Testis (tissue), 3 donors: ENCODE results near the gene CEACAM6. TPM values are rescaled to one million over a fixed set of nuclear protein-coding genes. Genes with fewer than 3 reads are reported as not detected.

ENCODE experiments used
- DNase-seq: peaks from one replicate; pipeline ENCODE4 v3.0.0-alpha.2; 2019
- H3K27ac ChIP-seq, 2 donors: fragments of 200-600 bp; sonication (generic); one replicate each; pipeline ENCODE4 v1.5.1; 2019
- H3K27me3 ChIP-seq: fragments of 200-600 bp; sonication (generic); one replicate; pipeline ENCODE4 v1.5.1; 2019
- H3K36me3 ChIP-seq: fragments of 200-600 bp; sonication (generic); one replicate; pipeline ENCODE4 v1.5.1; 2017; ENCODE audit warnings: low read depth; ENCODE audit errors: missing control alignments
- H3K4me1 ChIP-seq: fragments of 200-600 bp; sonication (generic); one replicate; pipeline ENCODE4 v1.5.1; 2019
- H3K4me3 ChIP-seq, 2 donors: fragments of 200-600 bp; sonication (generic); one replicate each; pipeline ENCODE4 v1.5.1; 2017 to 2019
- H3K9me3 ChIP-seq: fragments of 200-600 bp; sonication (generic); one replicate; pipeline ENCODE4 v1.5.1; 2017
- CTCF ChIP-seq, 3 experiments: fragments of 450-650 bp in 2 of 3; fragments of 200-600 bp in 1 of 3; sonication (generic) in 1 of 3; IDR thresholded peaks; one replicate each; pipeline ENCODE4 v1.5.1; 2016 to 2019; ENCODE audit warnings: antibody characterized with exemption in 3 of 3, mild to moderate bottlenecking in 2 of 3, moderate library complexity in 1 of 3
- POLR2A ChIP-seq: fragments of 450-650 bp; IDR thresholded peaks from one replicate; pipeline ENCODE4 v1.6.1; 2017; ENCODE audit warnings: antibody characterized with exemption, mild to moderate bottlenecking, moderate library complexity
- WGBS, 2 donors: methylation state at CpG; one replicate each; pipeline ENCODE4 v1.1.5; 2018; 5-methylcytosine and 5-hydroxymethylcytosine counted together
- intact Hi-C: fragments of 100-400 bp; cut with DNase I; formaldehyde crosslinking; loops from one replicate; pipeline ENCODE4 v1.15.1; 2023; ENCODE audit warnings: low total_unique reads
- polyA plus RNA-seq: library from polyadenylated mRNA; stranded (reverse); fragments of 350-450 nt; fragmentation: Illumina TruSeq; extraction: RNeasy Lipid Tissue Mini Kit (QIAGEN cat#74804); gene quantifications from one replicate; pipeline ENCODE4 v1.2.3, GENCODE V29; 2014; ENCODE audit warnings: low read depth, low replicate concordance; ENCODE audit not compliant: insufficient read depth
- total RNA-seq, 2 donors: library from RNA; depleted of rRNA; stranded (reverse); fragments of >200 nt; gene quantifications; one replicate each; pipeline ENCODE4 v1.2.3, GENCODE V29; 2016

CEACAM6 gene
- total and polyA plus RNA-seq, 3 donors from 2014 or later = 0.29 to 0.31 TPM; not detected in 1

DNA sequence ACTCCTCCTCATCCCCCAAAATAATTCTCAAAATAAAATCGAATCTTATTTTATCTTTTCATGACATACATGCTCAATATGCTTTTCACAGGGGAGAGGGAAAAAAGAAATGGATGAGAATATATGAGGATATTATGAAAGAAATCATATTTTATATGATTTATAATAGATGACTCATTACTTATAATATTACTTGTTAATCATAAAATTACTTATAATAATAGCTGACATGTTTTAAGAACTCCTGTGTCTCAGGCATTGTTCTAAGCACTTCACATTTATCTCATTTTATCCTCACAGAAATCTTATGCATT is 38.0 kb downstream of the CEACAM6 start:
- Histone ChIP-seq H3K9me3 (no peaks in the 10 kb centered on the region), H3K36me3 (no peaks in the 10 kb centered on the region), H3K27ac (no peak overlapping the region), H3K4me1 (no peaks in the 10 kb centered on the region), H3K4me3 (no peak overlapping the region), H3K27me3 (no peaks in the 10 kb centered on the region)
- intact Hi-C loops = no loop called here
- no peak for TF ChIP-seq POLR2A
- TF ChIP-seq CTCF (IDR thresholded peaks at IDR 0.05) = no peak
- WGBS, 2 donors = 0 to 9% methylated on average over 1 of the region's 1 CpG
- DNase-seq = no peak

GRCh38 chr19:41795031-41795461 is 39.7 kb downstream of the CEACAM6 start:
- intact Hi-C loops = no loop called here
- Histone ChIP-seq H3K27me3 (no peaks in the 10 kb centered on the region), H3K4me1 (no peaks in the 10 kb centered on the region), H3K9me3 (no peaks in the 10 kb centered on the region), H3K4me3 (no peak overlapping the region), H3K27ac (no peak overlapping the region), H3K36me3 (no peaks in the 10 kb centered on the region)
- WGBS, 2 donors = 59 to 60% methylated on average over 5 of the region's 5 CpGs
- TF ChIP-seq CTCF (IDR thresholded peaks at IDR 0.05) (peak; percentile 10 to 72 (median 45)), POLR2A (no peak)
- DNase-seq = peak; percentile 73

DNA sequence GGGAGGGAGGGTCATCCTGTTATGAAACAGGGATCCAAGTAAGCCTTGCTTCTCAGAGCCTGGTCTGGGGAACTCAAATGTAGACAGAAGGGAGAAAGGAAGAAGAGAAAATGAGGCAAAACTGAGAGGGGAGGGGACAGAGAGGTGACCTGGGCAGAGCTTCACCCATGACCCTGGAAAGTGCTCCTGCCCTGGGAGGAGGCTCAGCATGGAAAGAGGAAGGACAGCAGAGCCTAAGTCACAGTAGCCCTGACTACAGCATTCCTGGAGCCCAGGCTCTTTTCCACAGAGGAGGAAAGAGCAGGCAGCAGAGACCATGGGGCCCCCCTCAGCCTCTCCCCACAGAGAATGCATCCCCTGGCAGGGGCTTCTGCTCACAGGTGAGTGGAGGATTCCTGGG is 41.0 kb downstream of the CEACAM6 start, which contains the start of gene CEACAM3:
Gene CEACAM3 (plus strand): TSS at position 226 of the 400 bp plus-strand sequence. CDS start 91 bp downstream, at position 317.
- no peak within 1 kb of the TSS for H3K27ac ChIP-seq
- TF ChIP-seq CTCF (IDR thresholded peaks at IDR 0.05) = no peak
- H3K4me3 ChIP-seq = no peak within 1 kb of the TSS
- H3K27me3 ChIP-seq = no peaks in the 10 kb centered on the region
- no peak for DNase-seq
- no peaks in the 10 kb centered on the region for H3K4me1 ChIP-seq
- no peaks in the 10 kb centered on the region for H3K9me3 ChIP-seq
- intact Hi-C loops = no loop called here
- H3K36me3 ChIP-seq = no peaks in the 10 kb centered on the region

GRCh38 chr19:41796901-41797300 is 41.6 kb downstream of the CEACAM6 start:
- Histone ChIP-seq H3K27me3 (no peaks in the 10 kb centered on the region), H3K4me3 (no peak overlapping the region), H3K36me3 (no peaks in the 10 kb centered on the region), H3K9me3 (no peaks in the 10 kb centered on the region), H3K4me1 (no peaks in the 10 kb centered on the region), H3K27ac (no peak overlapping the region)
- DNase-seq = no peak
- intact Hi-C loops = no loop called here
- no peak for TF ChIP-seq CTCF (IDR thresholded peaks at IDR 0.05)
- no peak for TF ChIP-seq POLR2A
- WGBS, 2 donors = 87 to 94% methylated on average over 1 of the region's 1 CpG

- H3K27ac ChIP-seq = no peak overlapping the region
- WGBS, 2 donors = 71 to 74% methylated on average over 9 of the region's 9 CpGs
- intact Hi-C loops = no loop called here
- no peaks in the 10 kb centered on the region for H3K4me1 ChIP-seq
- no peaks in the 10 kb centered on the region for H3K27me3 ChIP-seq
- no peaks in the 10 kb centered on the region for H3K36me3 ChIP-seq
- TF ChIP-seq POLR2A (no peak), CTCF (IDR thresholded peaks at IDR 0.05) (no peak)
- no peaks in the 10 kb centered on the region for H3K9me3 ChIP-seq
- DNase-seq = no peak
- no peak overlapping the region for H3K4me3 ChIP-seq
Observed at GRCh38 chr19:41799444-41800000, 44.2 kb downstream of the CEACAM6 start.
